ENCODE measurements around the gene ZNF284.

GRCh38 chr19:44109458-44109857, 37.5 kb downstream of the ZNF284 start:
- no peak for TF ChIP-seq CTCF (IDR thresholded peaks at IDR 0.05)
- TF ChIP-seq POLR2A (IDR thresholded peaks at IDR 0.05; ENCODE audit: low read depth), result no peak
- TF ChIP-seq POLR2AphosphoS5 (IDR thresholded peaks at IDR 0.05), result no peak
- TF ChIP-seq EP300 (IDR thresholded peaks at IDR 0.05), result no peak
